Measurements from ENCODE around the gene DHH.
"Not testable (repeated sequence)": the region's sequence is repeated elsewhere in the genome, so short reads cannot be mapped to it uniquely, and the experiment has no call there.

DNA sequence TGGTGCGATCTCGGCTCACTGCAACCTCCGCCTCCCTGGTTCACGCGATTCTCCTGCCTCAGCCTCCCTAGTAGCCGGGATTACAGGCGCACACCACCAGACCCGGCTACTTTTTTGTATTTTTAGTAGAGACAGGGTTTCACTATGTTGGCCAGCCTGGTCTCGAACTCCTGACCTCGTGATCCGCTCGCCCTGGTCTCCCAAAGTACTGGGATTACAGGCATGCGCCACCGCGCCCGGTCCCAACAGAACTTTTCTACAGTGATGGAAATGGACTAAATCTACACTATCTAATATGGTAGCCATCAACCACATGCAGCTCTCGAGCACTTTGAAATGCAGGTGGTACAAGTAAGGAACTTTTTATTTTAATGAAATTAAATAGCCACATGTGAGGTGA, 32.7 kb downstream of the DHH start:
- not testable (repeated sequence) for TF ChIP-seq BCL11A (IDR thresholded peaks at IDR 0.05; ENCODE audit: low read depth, low read length); FOXK2 (IDR thresholded peaks at IDR 0.05); ZNF592 (IDR thresholded peaks at IDR 0.05); YBX1 (IDR thresholded peaks at IDR 0.05); TAF1 (IDR thresholded peaks at IDR 0.05; ENCODE audit: borderline replicate concordance, low read depth, low read length); CTCF (IDR thresholded peaks at IDR 0.05 in 2 of 3, conservative IDR thresholded peaks at IDR 0.05 in 1 of 3; ENCODE audit: control insufficient read depth in 2 of 3, extremely low read depth in 1 of 3, insufficient read depth in 1 of 3, low read depth in 3 of 3, low read length in 3 of 3); RAD21 (IDR thresholded peaks at IDR 0.05; ENCODE audit: insufficient read depth, low read depth, low read length); RFX5 (IDR thresholded peaks at IDR 0.05; ENCODE audit: low read depth, low read length); SP1 (IDR thresholded peaks at IDR 0.05; ENCODE audit: low read depth, low read length); EZH2 (IDR thresholded peaks at IDR 0.05; ENCODE audit: borderline replicate concordance, control insufficient read depth, low read depth, low read length); FOS (IDR thresholded peaks at IDR 0.05; ENCODE audit: borderline replicate concordance, extremely low read depth, insufficient read length)
- TF ChIP-seq, protein P1, sequence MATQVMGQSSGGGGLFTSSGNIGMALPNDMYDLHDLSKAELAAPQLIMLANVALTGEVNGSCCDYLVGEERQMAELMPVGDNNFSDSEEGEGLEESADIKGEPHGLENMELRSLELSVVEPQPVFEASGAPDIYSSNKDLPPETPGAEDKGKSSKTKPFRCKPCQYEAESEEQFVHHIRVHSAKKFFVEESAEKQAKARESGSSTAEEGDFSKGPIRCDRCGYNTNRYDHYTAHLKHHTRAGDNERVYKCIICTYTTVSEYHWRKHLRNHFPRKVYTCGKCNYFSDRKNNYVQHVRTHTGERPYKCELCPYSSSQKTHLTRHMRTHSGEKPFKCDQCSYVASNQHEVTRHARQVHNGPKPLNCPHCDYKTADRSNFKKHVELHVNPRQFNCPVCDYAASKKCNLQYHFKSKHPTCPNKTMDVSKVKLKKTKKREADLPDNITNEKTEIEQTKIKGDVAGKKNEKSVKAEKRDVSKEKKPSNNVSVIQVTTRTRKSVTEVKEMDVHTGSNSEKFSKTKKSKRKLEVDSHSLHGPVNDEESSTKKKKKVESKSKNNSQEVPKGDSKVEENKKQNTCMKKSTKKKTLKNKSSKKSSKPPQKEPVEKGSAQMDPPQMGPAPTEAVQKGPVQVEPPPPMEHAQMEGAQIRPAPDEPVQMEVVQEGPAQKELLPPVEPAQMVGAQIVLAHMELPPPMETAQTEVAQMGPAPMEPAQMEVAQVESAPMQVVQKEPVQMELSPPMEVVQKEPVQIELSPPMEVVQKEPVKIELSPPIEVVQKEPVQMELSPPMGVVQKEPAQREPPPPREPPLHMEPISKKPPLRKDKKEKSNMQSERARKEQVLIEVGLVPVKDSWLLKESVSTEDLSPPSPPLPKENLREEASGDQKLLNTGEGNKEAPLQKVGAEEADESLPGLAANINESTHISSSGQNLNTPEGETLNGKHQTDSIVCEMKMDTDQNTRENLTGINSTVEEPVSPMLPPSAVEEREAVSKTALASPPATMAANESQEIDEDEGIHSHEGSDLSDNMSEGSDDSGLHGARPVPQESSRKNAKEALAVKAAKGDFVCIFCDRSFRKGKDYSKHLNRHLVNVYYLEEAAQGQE (IDR thresholded peaks at IDR 0.05; ENCODE audit: low read depth, low read length): not testable (repeated sequence)
- TF ChIP-seq, protein P2, sequence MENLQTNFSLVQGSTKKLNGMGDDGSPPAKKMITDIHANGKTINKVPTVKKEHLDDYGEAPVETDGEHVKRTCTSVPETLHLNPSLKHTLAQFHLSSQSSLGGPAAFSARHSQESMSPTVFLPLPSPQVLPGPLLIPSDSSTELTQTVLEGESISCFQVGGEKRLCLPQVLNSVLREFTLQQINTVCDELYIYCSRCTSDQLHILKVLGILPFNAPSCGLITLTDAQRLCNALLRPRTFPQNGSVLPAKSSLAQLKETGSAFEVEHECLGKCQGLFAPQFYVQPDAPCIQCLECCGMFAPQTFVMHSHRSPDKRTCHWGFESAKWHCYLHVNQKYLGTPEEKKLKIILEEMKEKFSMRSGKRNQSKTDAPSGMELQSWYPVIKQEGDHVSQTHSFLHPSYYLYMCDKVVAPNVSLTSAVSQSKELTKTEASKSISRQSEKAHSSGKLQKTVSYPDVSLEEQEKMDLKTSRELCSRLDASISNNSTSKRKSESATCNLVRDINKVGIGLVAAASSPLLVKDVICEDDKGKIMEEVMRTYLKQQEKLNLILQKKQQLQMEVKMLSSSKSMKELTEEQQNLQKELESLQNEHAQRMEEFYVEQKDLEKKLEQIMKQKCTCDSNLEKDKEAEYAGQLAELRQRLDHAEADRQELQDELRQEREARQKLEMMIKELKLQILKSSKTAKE (IDR thresholded peaks at IDR 0.05; ENCODE audit: low read depth, poor library complexity, severe bottlenecking): not testable (repeated sequence)
